HepG2 (cell line): ENCODE measurements around the gene EEF1E1. TPM values are rescaled to one million over a fixed set of nuclear protein-coding genes. Genes with fewer than 3 reads are reported as not detected.

Experiments used
- ATAC-seq: fragments of 200-7000 bp; cut with Tn5 transposase; 3 replicates; pipeline ENCODE4 v1.9.1; 2020; ENCODE audit warnings: mild to moderate bottlenecking, moderate library complexity
- BruUV-seq: library from RNA; stranded (reverse); fragments of 400-500 nt; replicated peaks from 2 replicates; lab custom pipeline; 2021; lab: Mats Ljungman, UMichigan
- CTCF ChIA-PET: fragments of 300-600 bp; formaldehyde crosslinking; extraction: SDS; loops from one replicate; lab custom pipeline; 2021; ENCODE audit warnings: low total read pairs, inconsistent platforms, low intra/inter-chr PET ratio; lab: Yijun Ruan, JAX
- POLR2A ChIA-PET: fragments of 350-600 bp; sonication (Branson Sonifier 250); formaldehyde crosslinking; loops from one replicate; lab custom pipeline; 2020; ENCODE audit warnings: antibody characterized with exemption, inconsistent platforms; lab: Yijun Ruan, JAX
- DNase-seq: peaks from one replicate; pipeline ENCODE4 v3.0.0-alpha.2; 2015; ENCODE audit warnings: low spot score
- FAIRE-seq: peaks from 3 replicates; lab custom pipeline; 2011; peaks lifted over from hg19 to GRCh38; lab: Jason Lieb, UNC
- H2AFZ ChIP-seq: one replicate; pipeline ENCODE4 v1.6.1; 2011; ENCODE audit warnings: low read length, inconsistent platforms
- H3K27ac ChIP-seq: fragments of 300-600 bp; 3 replicates; pipeline ENCODE4 v1.8.0; 2011; ENCODE audit warnings: mixed run types, mild to moderate bottlenecking, mixed read lengths, low read length, inconsistent platforms; ENCODE audit not compliant: insufficient read depth; ENCODE audit errors: extremely low read length
- H3K27me3 ChIP-seq, 2 experiments: fragments of 200-600 bp in 1 of 2; 2 replicates in 1 of 2; 3 replicates in 1 of 2; pipeline versions ENCODE4 v1.6.0 to v1.8.0; 2011; ENCODE audit warnings: low read length in 2 of 2, mild to moderate bottlenecking in 2 of 2, moderate library complexity in 2 of 2, inconsistent platforms in 1 of 2; ENCODE audit not compliant: insufficient read depth in 2 of 2, control insufficient read depth in 1 of 2
- H3K36me3 ChIP-seq, 2 experiments: fragments of 200-600 bp in 1 of 2; replicated peaks in 1 of 2; 2 replicates in 1 of 2; 3 replicates in 1 of 2; pipeline versions ENCODE4 v1.5.1 to v1.8.0; 2011; ENCODE audit warnings: low read length in 2 of 2, inconsistent platforms in 1 of 2; ENCODE audit not compliant: insufficient read depth in 2 of 2, control insufficient read depth in 1 of 2
- H3K4me1 ChIP-seq: 2 replicates; pipeline ENCODE4 v1.5.1; 2012; ENCODE audit warnings: low read length, inconsistent platforms; ENCODE audit not compliant: insufficient read depth
- H3K4me2 ChIP-seq: 2 replicates; pipeline ENCODE4 v1.6.0; 2011; ENCODE audit warnings: low read depth, low read length, inconsistent platforms
- H3K4me3 ChIP-seq, 3 experiments: fragments of 200-600 bp in 1 of 3; sonication (generic), shearing (Covaris generic) in 1 of 3; replicated peaks in 1 of 3; 2 replicates each; pipeline ENCODE4 v1.5.1; 2011 to 2016; ENCODE audit warnings: low read length in 3 of 3, inconsistent platforms in 2 of 3, low read depth in 2 of 3, mild to moderate bottlenecking in 2 of 3, control low read depth in 1 of 3, mixed read lengths in 1 of 3; ENCODE audit not compliant: insufficient read depth in 1 of 3
- H3K79me2 ChIP-seq: one replicate; pipeline ENCODE4 v1.6.1; 2011; ENCODE audit warnings: low read length, inconsistent platforms; ENCODE audit not compliant: insufficient read depth
- H3K9ac ChIP-seq: 2 replicates; pipeline ENCODE4 v1.6.0; 2011; ENCODE audit warnings: mild to moderate bottlenecking, low read depth, low read length, inconsistent platforms; ENCODE audit not compliant: insufficient read depth
- H3K9me3 ChIP-seq: 2 replicates; pipeline ENCODE4 v1.5.1; 2012; ENCODE audit warnings: mild to moderate bottlenecking, low read length
- H4K20me1 ChIP-seq: 2 replicates; pipeline ENCODE4 v1.6.0; 2011; ENCODE audit warnings: inconsistent platforms, mild to moderate bottlenecking, low read length, moderate library complexity; ENCODE audit not compliant: insufficient read depth
- ATF3 ChIP-seq: sonication (generic); formaldehyde crosslinking; IDR thresholded peaks from 2 replicates; pipeline ENCODE4 v1.4.0; 2020; ENCODE audit warnings: missing genetic modification reagents
- NCOA1 ChIP-seq: sonication (generic); formaldehyde crosslinking; IDR thresholded peaks from 2 replicates; pipeline ENCODE4 v1.9.0; 2021; ENCODE audit warnings: missing genetic modification reagents
- PHF5A ChIP-seq: IDR thresholded peaks from one replicate; pipeline ENCODE4 v1.6.1; 2018; ENCODE audit warnings: low read depth, missing genetic modification reagents; ENCODE audit not compliant: unreplicated experiment
- SMARCC2 ChIP-seq: fragments of 450-650 bp; IDR thresholded peaks from 2 replicates; pipeline ENCODE4 v1.6.1; 2017; ENCODE audit warnings: antibody characterized with exemption, mild to moderate bottlenecking
- TEAD2 ChIP-seq: sonication (generic); formaldehyde crosslinking; IDR thresholded peaks from 2 replicates; pipeline ENCODE4 v1.9.0; 2021; ENCODE audit warnings: missing genetic modification reagents
- WGBS: methylation state at CpG from one replicate; pipeline ENCODE4 v1.1.6; 2017; ENCODE audit warnings: low lambda C conversion rate; 5-methylcytosine and 5-hydroxymethylcytosine counted together
- in situ Hi-C: cut with HindIII; loops from 2 replicates; pipeline ENCODE4 v1.10.0; 2017; ENCODE audit warnings: low pct_unique_long_range_greater_than_20kb; ENCODE audit not compliant: extremely low pct_ligation_motif_present
- intact Hi-C: fragments of 100-400 bp; cut with micrococcal nuclease; formaldehyde crosslinking; loops from one replicate; pipeline ENCODE4 v1.10.0; 2022; ENCODE audit not compliant: unreplicated experiment
- polyA plus RNA-seq, 8 experiments: library from polyadenylated mRNA; depleted of rRNA in 3 of 8; stranded (reverse) in 7 of 8; unstranded in 1 of 8; fragments of >200 nt; fragmentation: Illumina TruSeq in 4 of 8; extraction: Trizol in 4 of 8; gene quantifications; 2 replicates each; pipeline versions ENCODE4 v1.2.1 to v1.2.3, GENCODE V29; 2011 to 2016; ENCODE audit warnings: low read depth in 4 of 8, missing spikeins in 1 of 8, mixed read lengths in 1 of 8; ENCODE audit not compliant: insufficient read depth in 1 of 8
- total RNA-seq, 5 experiments: library from RNA; depleted of rRNA; stranded (reverse); fragments of >200 nt; fragmentation: Illumina TruSeq; extraction: Trizol; gene quantifications; 2 replicates each; pipeline ENCODE4 v1.2.3, GENCODE V29; 2016; ENCODE audit warnings: low read depth in 1 of 5
- TF ChIP-seq, protein P1 (sequence below): fragments of 450-650 bp; IDR thresholded peaks from 2 replicates; pipeline ENCODE4 v1.6.1; 2016

EEF1E1 gene
- total and polyA plus RNA-seq, 2 of the 13 experiments (the other 11 are each of a cell fraction or from before 2014, with no cell fraction given) = 128 to 188 TPM

GRCh38 chr6:8069631-8070284 is 32.6 kb downstream of the EEF1E1 start:
- 70% methylated on average over 3 of the region's 3 CpGs for WGBS
- Histone ChIP-seq H3K9ac (no peak overlapping the region), H2AFZ (no peak overlapping the region), H3K4me3 (no peak overlapping the region), H3K36me3 (no peaks in the 10 kb centered on the region), H3K4me1 (peaks cover 19% of the 10 kb centered on the region), H3K4me2 (no peak overlapping the region), H4K20me1 (no peaks in the 10 kb centered on the region), H3K79me2 (no peaks in the 10 kb centered on the region), H3K27ac (no peak overlapping the region), H3K27me3 (no peaks in the 10 kb centered on the region), H3K9me3 (no peaks in the 10 kb centered on the region)
- intact Hi-C loops (no loop called here), in situ Hi-C loops (loop anchor here (10.0 kb wide), 1 partner anchor 345 kb away; the partner anchor contains the start of gene BMP6)
- FAIRE-seq (no peak), DNase-seq (no peak), ATAC-seq (no peak)
- ChIA-PET POLR2A (interaction anchor here (2.4 kb wide), 1 partner anchor 33 kb away, joined by 10 read pairs; the partner anchor contains the start of gene EEF1E1), CTCF (no interaction called here)
- TF ChIP-seq ATF3 (CRISPR knock-in tag) (no peak), NCOA1 (no peak), PHF5A (CRISPR knock-in tag) (no peak), TEAD2 (CRISPR knock-in tag) (no peak), SMARCC2 (no peak)
- TF ChIP-seq, protein P1, sequence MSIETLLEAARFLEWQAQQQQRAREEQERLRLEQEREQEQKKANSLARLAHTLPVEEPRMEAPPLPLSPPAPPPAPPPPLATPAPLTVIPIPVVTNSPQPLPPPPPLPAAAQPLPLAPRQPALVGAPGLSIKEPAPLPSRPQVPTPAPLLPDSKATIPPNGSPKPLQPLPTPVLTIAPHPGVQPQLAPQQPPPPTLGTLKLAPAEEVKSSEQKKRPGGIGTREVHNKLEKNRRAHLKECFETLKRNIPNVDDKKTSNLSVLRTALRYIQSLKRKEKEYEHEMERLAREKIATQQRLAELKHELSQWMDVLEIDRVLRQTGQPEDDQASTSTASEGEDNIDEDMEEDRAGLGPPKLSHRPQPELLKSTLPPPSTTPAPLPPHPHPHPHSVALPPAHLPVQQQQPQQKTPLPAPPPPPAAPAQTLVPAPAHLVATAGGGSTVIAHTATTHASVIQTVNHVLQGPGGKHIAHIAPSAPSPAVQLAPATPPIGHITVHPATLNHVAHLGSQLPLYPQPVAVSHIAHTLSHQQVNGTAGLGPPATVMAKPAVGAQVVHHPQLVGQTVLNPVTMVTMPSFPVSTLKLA = no peak
- no TSS peak for BruUV-seq
